Measurements from ENCODE around the gene MFSD11.
"Not testable (repeated sequence)": the region's sequence is repeated elsewhere in the genome, so short reads cannot be mapped to it uniquely, and the experiment has no call there.

The MFSD11 gene

DNA sequence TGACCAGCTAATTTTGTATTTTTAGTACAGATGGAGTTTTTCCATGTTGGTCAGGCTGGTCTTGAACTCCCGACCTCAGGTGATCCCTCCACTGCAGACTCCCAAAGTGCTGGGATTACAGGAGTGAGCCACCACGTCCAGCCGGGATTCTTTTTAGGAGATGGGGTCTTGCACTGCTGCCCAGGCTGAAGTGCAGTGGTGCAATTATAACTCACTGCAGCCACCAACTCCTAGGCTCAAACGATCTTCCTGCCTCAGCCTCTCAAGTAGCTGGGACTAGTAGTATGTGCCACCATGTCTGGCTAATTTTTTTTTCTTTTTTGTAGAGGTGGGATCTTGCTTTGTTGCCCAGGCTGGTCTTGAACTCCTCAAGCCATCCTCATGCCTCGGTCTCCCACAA, 73.9 kb downstream of the MFSD11 start:
- Histone ChIP-seq H3K14ac (ENCODE audit: low read length in 2 of 2) (no peak overlapping the region), H3K9ac (ENCODE audit: low read length) (no peak overlapping the region), H4K91ac (ENCODE audit: low read length) (no peak overlapping the region), H2BK5ac (ENCODE audit: low read depth, low read length, poor library complexity, severe bottlenecking) (no peak overlapping the region), H3K4me2 (ENCODE audit: low read length, poor library complexity, severe bottlenecking) (no peak overlapping the region), H3K27me3 (ENCODE audit: control insufficient read depth in 1 of 2, insufficient read depth in 1 of 2, low read length in 2 of 2) (peaks cover 3 to 15% of the 10 kb centered on the region in 2 experiments), H3K18ac (ENCODE audit: low read depth in 1 of 2, low read length in 2 of 2) (no peak overlapping the region), H2BK12ac (ENCODE audit: low read length in 2 of 2) (no peak overlapping the region), H2BK15ac (ENCODE audit: low read depth, poor library complexity, severe bottlenecking) (no peak overlapping the region), H2AFZ (ENCODE audit: low read depth, low read length) (no peak overlapping the region), H3K4ac (ENCODE audit: low read depth in 1 of 2, low read length in 2 of 2) (no peak overlapping the region), H3K4me1 (ENCODE audit: control insufficient read depth, insufficient read depth, low read depth, low read length) (no peaks in the 10 kb centered on the region), H2BK120ac (ENCODE audit: low read depth, low read length) (no peak overlapping the region), H3K79me1 (replicated peaks; ENCODE audit: low read length, poor library complexity, severe bottlenecking) (no peaks in the 10 kb centered on the region), H3K4me3 (ENCODE audit: insufficient read depth in 1 of 2, low read depth in 1 of 2, low read length in 2 of 2) (no peak overlapping the region), H4K8ac (ENCODE audit: low read length) (no peak overlapping the region), H3K27ac (ENCODE audit: low read length, poor library complexity, severe bottlenecking) (no peak overlapping the region), H2AK5ac (ENCODE audit: low read length, severe bottlenecking) (no peak overlapping the region), H3K23ac (ENCODE audit: low read length in 2 of 2) (no peak overlapping the region), H3K36me3 (ENCODE audit: control insufficient read depth in 1 of 2, insufficient read depth in 2 of 2, low read depth in 1 of 2, low read length in 2 of 2) (no peaks in the 10 kb centered on the region), H3K9me3 (ENCODE audit: control insufficient read depth, low read length) (no peaks in the 10 kb centered on the region)
- 91% methylated on average over 4 of the region's 5 CpGs for WGBS
- DNase-seq: no peak

DNA sequence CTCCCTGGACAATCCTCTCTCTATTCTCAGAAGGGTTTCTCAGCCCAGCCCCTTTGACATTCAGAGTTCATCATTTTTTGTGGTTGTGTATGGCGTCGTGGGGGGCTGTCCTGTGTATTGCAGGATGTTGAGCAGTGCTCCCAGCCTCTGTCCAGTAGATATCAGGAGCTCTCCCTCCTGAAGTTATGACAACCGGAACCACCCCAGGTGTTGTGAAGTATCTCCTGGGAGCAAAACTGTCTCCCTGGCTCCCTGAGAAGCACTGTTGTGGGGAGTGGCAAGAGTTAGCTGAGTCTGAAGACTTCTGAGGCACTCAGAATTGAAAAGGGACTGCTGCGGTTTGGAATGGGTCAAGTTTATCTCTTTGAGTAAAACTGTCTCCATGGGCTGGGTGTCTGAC, 74.3 kb downstream of the MFSD11 start:
- Histone ChIP-seq H3K9ac (ENCODE audit: low read length) (no peak overlapping the region), H2BK120ac (ENCODE audit: low read depth, low read length) (no peak overlapping the region), H2BK5ac (ENCODE audit: low read depth, low read length, poor library complexity, severe bottlenecking) (no peak overlapping the region), H3K23ac (ENCODE audit: low read length in 2 of 2) (no peak overlapping the region), H3K4me2 (ENCODE audit: low read length, poor library complexity, severe bottlenecking) (no peak overlapping the region), H2AK5ac (ENCODE audit: low read length, severe bottlenecking) (no peak overlapping the region), H4K91ac (ENCODE audit: low read length) (no peak overlapping the region), H2BK15ac (ENCODE audit: low read depth, poor library complexity, severe bottlenecking) (no peak overlapping the region), H2BK12ac (ENCODE audit: low read length in 2 of 2) (no peak overlapping the region), H3K36me3 (ENCODE audit: control insufficient read depth in 1 of 2, insufficient read depth in 2 of 2, low read depth in 1 of 2, low read length in 2 of 2) (no peaks in the 10 kb centered on the region), H3K4ac (ENCODE audit: low read depth in 1 of 2, low read length in 2 of 2) (no peak overlapping the region), H3K4me1 (ENCODE audit: control insufficient read depth, insufficient read depth, low read depth, low read length) (no peaks in the 10 kb centered on the region), H3K4me3 (ENCODE audit: insufficient read depth in 1 of 2, low read depth in 1 of 2, low read length in 2 of 2) (no peak overlapping the region), H4K8ac (ENCODE audit: low read length) (no peak overlapping the region), H3K27ac (ENCODE audit: low read length, poor library complexity, severe bottlenecking) (no peak overlapping the region), H3K79me1 (replicated peaks; ENCODE audit: low read length, poor library complexity, severe bottlenecking) (no peaks in the 10 kb centered on the region), H3K18ac (ENCODE audit: low read depth in 1 of 2, low read length in 2 of 2) (no peak overlapping the region), H3K27me3 (ENCODE audit: control insufficient read depth in 1 of 2, insufficient read depth in 1 of 2, low read length in 2 of 2) (peaks cover 3 to 12% of the 10 kb centered on the region in 2 experiments), H3K9me3 (ENCODE audit: control insufficient read depth, low read length) (no peaks in the 10 kb centered on the region), H3K14ac (ENCODE audit: low read length in 2 of 2) (no peak overlapping the region), H2AFZ (ENCODE audit: low read depth, low read length) (no peak overlapping the region)
- no peak for DNase-seq
- WGBS: 85% methylated on average over 4 of the region's 4 CpGs

DNA sequence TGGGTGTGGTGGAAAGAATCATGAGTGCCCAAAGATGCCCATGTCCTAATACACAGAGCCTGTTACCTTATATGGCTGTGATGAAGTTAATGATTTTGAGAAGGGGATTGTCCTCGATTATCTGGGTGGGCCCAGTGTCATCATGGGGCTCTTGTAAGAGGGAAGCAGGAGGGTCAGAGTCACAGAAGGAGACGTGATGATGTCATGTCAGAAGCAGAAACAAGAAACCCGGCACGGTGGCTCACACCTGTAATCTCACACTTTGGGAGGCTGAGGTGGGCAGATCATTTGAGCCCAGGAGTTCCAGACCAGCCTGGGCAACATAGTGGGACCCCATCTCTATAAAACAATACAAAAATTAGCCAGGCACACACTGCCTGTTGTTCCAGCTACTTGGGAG, 75.0 kb downstream of the MFSD11 start:
- Histone ChIP-seq H3K27ac (ENCODE audit: low read length, poor library complexity, severe bottlenecking) (no peak overlapping the region), H3K9ac (ENCODE audit: low read length) (no peak overlapping the region), H4K8ac (ENCODE audit: low read length) (no peak overlapping the region), H3K4me1 (ENCODE audit: control insufficient read depth, insufficient read depth, low read depth, low read length) (no peaks in the 10 kb centered on the region), H2BK120ac (ENCODE audit: low read depth, low read length) (no peak overlapping the region), H3K4ac (ENCODE audit: low read depth in 1 of 2, low read length in 2 of 2) (no peak overlapping the region), H2BK5ac (ENCODE audit: low read depth, low read length, poor library complexity, severe bottlenecking) (no peak overlapping the region), H3K27me3 (ENCODE audit: control insufficient read depth in 1 of 2, insufficient read depth in 1 of 2, low read length in 2 of 2) (peaks cover 9 to 16% of the 10 kb centered on the region in 2 experiments), H3K4me2 (ENCODE audit: low read length, poor library complexity, severe bottlenecking) (no peak overlapping the region), H3K23ac (ENCODE audit: low read length in 2 of 2) (no peak overlapping the region), H4K91ac (ENCODE audit: low read length) (no peak overlapping the region), H3K79me1 (replicated peaks; ENCODE audit: low read length, poor library complexity, severe bottlenecking) (no peaks in the 10 kb centered on the region), H2AFZ (ENCODE audit: low read depth, low read length) (no peak overlapping the region), H3K18ac (ENCODE audit: low read depth in 1 of 2, low read length in 2 of 2) (no peak overlapping the region), H3K14ac (ENCODE audit: low read length in 2 of 2) (no peak overlapping the region), H2AK5ac (ENCODE audit: low read length, severe bottlenecking) (no peak overlapping the region), H3K4me3 (ENCODE audit: insufficient read depth in 1 of 2, low read depth in 1 of 2, low read length in 2 of 2) (no peak overlapping the region), H3K36me3 (ENCODE audit: control insufficient read depth in 1 of 2, insufficient read depth in 2 of 2, low read depth in 1 of 2, low read length in 2 of 2) (no peaks in the 10 kb centered on the region), H3K9me3 (ENCODE audit: control insufficient read depth, low read length) (no peaks in the 10 kb centered on the region), H2BK15ac (ENCODE audit: low read depth, poor library complexity, severe bottlenecking) (no peak overlapping the region), H2BK12ac (ENCODE audit: low read length in 2 of 2) (no peak overlapping the region)
- no peak for DNase-seq
- 98% methylated on average over 4 of the region's 4 CpGs for WGBS

DNA sequence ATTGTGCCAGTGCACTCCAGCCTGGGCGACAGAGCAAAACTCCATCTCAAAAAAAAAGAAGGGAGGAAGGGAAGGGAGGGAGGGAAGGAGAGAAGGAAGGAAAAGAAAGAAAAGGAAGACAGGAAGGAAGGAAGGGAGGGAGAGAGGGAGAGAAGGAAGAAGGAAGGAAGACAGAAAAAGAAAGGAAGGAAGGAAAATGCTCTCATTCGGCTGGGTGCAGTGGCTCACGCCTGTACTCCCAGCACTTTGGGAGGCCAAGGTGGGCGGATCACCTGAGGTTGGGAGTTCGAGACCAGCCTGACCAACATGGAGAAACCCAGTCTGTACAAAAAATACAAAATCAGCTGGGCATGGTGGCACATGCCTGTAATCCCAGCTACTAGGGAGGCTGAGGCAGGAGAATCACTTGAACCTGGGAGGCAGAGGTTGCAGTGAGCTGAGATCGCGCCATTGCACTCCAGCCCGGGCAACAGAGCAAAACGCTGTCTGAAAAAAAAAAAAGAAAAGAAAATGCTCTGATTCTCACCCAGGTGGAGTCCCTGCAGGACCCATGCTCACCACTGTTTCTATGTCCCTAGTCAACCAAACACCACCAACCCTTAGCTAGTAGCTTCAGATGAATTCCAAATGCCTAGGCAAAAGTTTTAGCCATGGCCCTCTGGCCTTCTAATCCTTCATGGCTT, 78.1 kb downstream of the MFSD11 start:
- not testable (repeated sequence) for H2BK15ac ChIP-seq (ENCODE audit: low read depth, poor library complexity, severe bottlenecking); DNase-seq; H3K79me1 ChIP-seq (replicated peaks; ENCODE audit: low read length, poor library complexity, severe bottlenecking); H3K4me1 ChIP-seq (ENCODE audit: control insufficient read depth, insufficient read depth, low read depth, low read length); H3K4me2 ChIP-seq (ENCODE audit: low read length, poor library complexity, severe bottlenecking); H4K8ac ChIP-seq (ENCODE audit: low read length); H3K23ac ChIP-seq (ENCODE audit: low read length in 2 of 2); H3K14ac ChIP-seq (ENCODE audit: low read length in 2 of 2); H3K4me3 ChIP-seq (ENCODE audit: insufficient read depth in 1 of 2, low read depth in 1 of 2, low read length in 2 of 2); H4K91ac ChIP-seq (ENCODE audit: low read length); H2BK5ac ChIP-seq (ENCODE audit: low read depth, low read length, poor library complexity, severe bottlenecking); H2AK5ac ChIP-seq (ENCODE audit: low read length, severe bottlenecking); H3K27ac ChIP-seq (ENCODE audit: low read length, poor library complexity, severe bottlenecking); H3K9me3 ChIP-seq (ENCODE audit: control insufficient read depth, low read length); H2AFZ ChIP-seq (ENCODE audit: low read depth, low read length); H3K4ac ChIP-seq (ENCODE audit: low read depth in 1 of 2, low read length in 2 of 2); H3K36me3 ChIP-seq (ENCODE audit: control insufficient read depth in 1 of 2, insufficient read depth in 2 of 2, low read depth in 1 of 2, low read length in 2 of 2); H2BK120ac ChIP-seq (ENCODE audit: low read depth, low read length); H2BK12ac ChIP-seq (ENCODE audit: low read length in 2 of 2); H3K18ac ChIP-seq (ENCODE audit: low read depth in 1 of 2, low read length in 2 of 2); H3K9ac ChIP-seq (ENCODE audit: low read length)
- H3K27me3 ChIP-seq (ENCODE audit: control insufficient read depth in 1 of 2, insufficient read depth in 1 of 2, low read length in 2 of 2): peaks cover 28 to 39% of the 10 kb centered on the region in 2 experiments
- 90% methylated on average over 8 of the region's 9 CpGs for WGBS
